NCI-H2029 treated with DMSO at 0.1 percent for 48 hours (cell line): ENCODE results near the gene AGAP1.
"Not testable (repeated sequence)": the region's sequence is repeated elsewhere in the genome, so short reads cannot be mapped to it uniquely, and the experiment has no call there.

ENCODE experiments used
- DNase-seq: peaks from one replicate; lab custom pipeline; 2025; lab: John Stamatoyannopoulos, UW

The AGAP1 gene

GRCh38 chr2:235737840-235738239, 244.0 kb downstream of the AGAP1 start:
- DNase-seq, result no peak

GRCh38 chr2:235739704-235740415, 246.0 kb downstream of the AGAP1 start:
- no peak for DNase-seq

- DNase-seq, result peak; percentile 6
Observed at GRCh38 chr2:235740821-235741220, 247.0 kb downstream of the AGAP1 start.

GRCh38 chr2:235744161-235744560, 250.3 kb downstream of the AGAP1 start:
- no peak for DNase-seq

- DNase-seq, result no peak
Observed at GRCh38 chr2:235745597-235745996, 251.8 kb downstream of the AGAP1 start.

GRCh38 chr2:235746257-235746934, 252.6 kb downstream of the AGAP1 start:
- peak; percentile 75 for DNase-seq

- no peak for DNase-seq
Observed at GRCh38 chr2:235747001-235747785, 253.3 kb downstream of the AGAP1 start.

GRCh38 chr2:235747786-235748091, 253.9 kb downstream of the AGAP1 start:
- DNase-seq, result peak; percentile 38

GRCh38 chr2:235749121-235749770, 255.4 kb downstream of the AGAP1 start:
- no peak for DNase-seq

GRCh38 chr2:235749771-235750160, 255.9 kb downstream of the AGAP1 start:
- no peak for DNase-seq

- no peak for DNase-seq
Observed at GRCh38 chr2:235752846-235753245, 259.0 kb downstream of the AGAP1 start.

GRCh38 chr2:235754357-235755207, 260.7 kb downstream of the AGAP1 start:
- DNase-seq, result no peak

- DNase-seq, result no peak
Observed at GRCh38 chr2:235756491-235756890, 262.6 kb downstream of the AGAP1 start.

GRCh38 chr2:235757212-235757611, 263.4 kb downstream of the AGAP1 start:
- no peak for DNase-seq

GRCh38 chr2:235757640-235758039, 263.8 kb downstream of the AGAP1 start:
- no peak for DNase-seq

GRCh38 chr2:235762832-235763598, 269.2 kb downstream of the AGAP1 start:
- no peak for DNase-seq

GRCh38 chr2:235763816-235764215, 270.0 kb downstream of the AGAP1 start:
- DNase-seq, result no peak

GRCh38 chr2:235764478-235764877, 270.6 kb downstream of the AGAP1 start:
- not testable (repeated sequence) for DNase-seq

GRCh38 chr2:235765181-235765820, 271.5 kb downstream of the AGAP1 start:
- no peak for DNase-seq

- DNase-seq, result peak; percentile 74
Observed at GRCh38 chr2:235766278-235766677, 272.4 kb downstream of the AGAP1 start.
